ENCODE results near the gene KCNG2.

The KCNG2 gene

DNA sequence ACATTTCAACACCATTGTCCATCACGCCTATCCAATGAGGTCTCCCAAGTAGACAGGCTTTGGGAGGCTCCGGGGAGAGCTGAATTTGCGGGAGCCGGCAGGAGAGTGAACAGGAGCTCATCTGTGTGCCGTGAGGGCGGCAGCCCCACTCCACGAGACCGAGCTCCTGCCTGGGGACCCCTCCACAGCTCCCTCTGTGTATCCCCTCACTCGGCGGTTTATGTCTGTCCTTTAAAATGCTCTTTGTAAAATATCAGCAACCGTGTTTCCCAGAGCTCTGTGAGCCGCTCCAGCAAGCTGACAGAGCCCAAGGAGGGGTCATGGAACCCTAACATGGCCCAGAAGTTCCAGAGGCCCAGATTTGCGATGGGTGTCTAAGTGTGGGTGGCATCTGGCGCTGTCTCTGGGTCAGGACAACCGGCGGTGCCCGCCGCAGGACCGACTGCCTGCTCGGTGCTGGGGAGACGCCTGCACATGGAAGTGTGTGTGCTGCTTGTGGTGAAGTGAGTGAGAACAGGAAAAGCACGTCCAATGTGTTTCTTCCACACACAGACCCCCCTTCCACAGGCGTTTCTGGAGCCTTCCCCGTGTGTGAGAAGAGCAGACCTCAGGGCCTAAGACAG, 118.9 kb downstream of the KCNG2 start:
- no peak overlapping the region for H3K4me3 ChIP-seq (ENCODE audit: low read depth, low read length, poor library complexity, severe bottlenecking)
- no peaks in the 10 kb centered on the region for H3K9me3 ChIP-seq (ENCODE audit: low read length)
- no peak overlapping the region for H2AFZ ChIP-seq (ENCODE audit: low read length)
- no peak overlapping the region for H3K9ac ChIP-seq (ENCODE audit: low read length)
- no peaks in the 10 kb centered on the region for H3K4me1 ChIP-seq (ENCODE audit: insufficient read depth, low read length, severe bottlenecking)
- H3K36me3 ChIP-seq (ENCODE audit: insufficient read depth, low read length) = peaks cover 21% of the 10 kb centered on the region
- no peak for TF ChIP-seq CTCF (IDR thresholded peaks at IDR 0.05; ENCODE audit: low read length)
- no peak for TF ChIP-seq EZH2 (IDR thresholded peaks at IDR 0.05; ENCODE audit: borderline replicate concordance, low read length)
- H3F3A ChIP-seq (ENCODE audit: insufficient read depth, low read length) = no peaks in the 10 kb centered on the region
- H3K27me3 ChIP-seq (ENCODE audit: insufficient read depth, low read length) = no peaks in the 10 kb centered on the region
- H3K27ac ChIP-seq (ENCODE audit: low read depth, low read length, poor library complexity, severe bottlenecking) = no peak overlapping the region
- no peaks in the 10 kb centered on the region for H3K9me2 ChIP-seq (ENCODE audit: low read depth, low read length)
- H3K4me2 ChIP-seq (ENCODE audit: low read length) = no peak overlapping the region
- H3K79me2 ChIP-seq (ENCODE audit: insufficient read depth, low read length) = no peaks in the 10 kb centered on the region
- H4K20me1 ChIP-seq (ENCODE audit: insufficient read depth, low read length) = no peaks in the 10 kb centered on the region

GRCh38 chr18:79917169-79917852, 119.6 kb downstream of the KCNG2 start:
- H4K20me1 ChIP-seq (ENCODE audit: insufficient read depth, low read length) = no peaks in the 10 kb centered on the region
- no peaks in the 10 kb centered on the region for H3K79me2 ChIP-seq (ENCODE audit: insufficient read depth, low read length)
- H3K36me3 ChIP-seq (ENCODE audit: insufficient read depth, low read length) = peaks cover 21% of the 10 kb centered on the region
- H2AFZ ChIP-seq (ENCODE audit: low read length) = no peak overlapping the region
- no peak overlapping the region for H3K9ac ChIP-seq (ENCODE audit: low read length)
- H3K27ac ChIP-seq (ENCODE audit: low read depth, low read length, poor library complexity, severe bottlenecking) = no peak overlapping the region
- no peaks in the 10 kb centered on the region for H3K9me3 ChIP-seq (ENCODE audit: low read length)
- no peaks in the 10 kb centered on the region for H3K27me3 ChIP-seq (ENCODE audit: insufficient read depth, low read length)
- no peaks in the 10 kb centered on the region for H3K4me1 ChIP-seq (ENCODE audit: insufficient read depth, low read length, severe bottlenecking)
- H3F3A ChIP-seq (ENCODE audit: insufficient read depth, low read length) = no peaks in the 10 kb centered on the region
- TF ChIP-seq EZH2 (IDR thresholded peaks at IDR 0.05; ENCODE audit: borderline replicate concordance, low read length) (no peak), CTCF (IDR thresholded peaks at IDR 0.05; ENCODE audit: low read length) (no peak)
- H3K9me2 ChIP-seq (ENCODE audit: low read depth, low read length) = no peaks in the 10 kb centered on the region
- H3K4me3 ChIP-seq (ENCODE audit: low read depth, low read length, poor library complexity, severe bottlenecking) = no peak overlapping the region
- no peak overlapping the region for H3K4me2 ChIP-seq (ENCODE audit: low read length)

DNA sequence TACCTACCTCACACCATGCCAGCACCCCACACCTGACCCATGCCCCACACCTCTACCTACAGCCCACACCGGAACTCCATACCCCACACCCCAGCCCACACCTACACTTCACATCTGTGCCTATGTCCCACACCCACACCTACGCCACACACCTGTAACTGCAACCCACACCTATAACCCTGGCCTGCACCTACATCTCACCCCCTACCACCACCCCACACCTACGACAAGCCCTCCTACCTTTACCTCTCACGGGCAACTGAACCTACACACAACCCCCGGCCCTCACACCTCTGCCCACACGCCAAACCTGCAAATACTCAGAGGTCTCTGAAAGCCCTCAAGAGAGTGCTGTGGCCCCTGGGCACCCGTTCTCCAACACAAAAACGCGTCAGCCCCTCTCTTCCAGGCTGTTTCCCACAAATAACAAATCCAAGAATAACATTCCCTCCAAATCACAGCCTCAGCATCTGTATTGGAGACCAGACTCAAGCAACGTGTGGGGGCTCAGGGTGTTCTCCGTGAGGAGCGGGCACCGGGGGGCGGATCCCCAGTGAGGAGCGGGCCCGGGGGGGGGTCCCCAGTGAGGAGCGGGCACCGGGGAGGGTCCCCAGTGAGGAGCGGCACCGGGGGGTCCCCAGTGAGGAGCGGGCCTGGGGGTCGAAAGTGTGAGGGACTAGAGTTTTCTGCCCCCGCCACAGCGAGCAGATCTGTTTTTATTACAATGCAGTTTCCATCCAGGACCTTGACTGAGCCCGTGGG, 120.3 kb downstream of the KCNG2 start:
- H3K9ac ChIP-seq (ENCODE audit: low read length) = no peak overlapping the region
- no peaks in the 10 kb centered on the region for H3K79me2 ChIP-seq (ENCODE audit: insufficient read depth, low read length)
- H3F3A ChIP-seq (ENCODE audit: insufficient read depth, low read length) = no peaks in the 10 kb centered on the region
- H3K4me1 ChIP-seq (ENCODE audit: insufficient read depth, low read length, severe bottlenecking) = no peaks in the 10 kb centered on the region
- no peak for TF ChIP-seq CTCF (IDR thresholded peaks at IDR 0.05; ENCODE audit: low read length)
- TF ChIP-seq EZH2 (IDR thresholded peaks at IDR 0.05; ENCODE audit: borderline replicate concordance, low read length) = no peak
- H4K20me1 ChIP-seq (ENCODE audit: insufficient read depth, low read length) = no peaks in the 10 kb centered on the region
- no peak overlapping the region for H3K4me3 ChIP-seq (ENCODE audit: low read depth, low read length, poor library complexity, severe bottlenecking)
- no peaks in the 10 kb centered on the region for H3K27me3 ChIP-seq (ENCODE audit: insufficient read depth, low read length)
- H3K9me2 ChIP-seq (ENCODE audit: low read depth, low read length) = no peaks in the 10 kb centered on the region
- no peak overlapping the region for H3K27ac ChIP-seq (ENCODE audit: low read depth, low read length, poor library complexity, severe bottlenecking)
- peaks cover 21% of the 10 kb centered on the region for H3K36me3 ChIP-seq (ENCODE audit: insufficient read depth, low read length)
- H3K9me3 ChIP-seq (ENCODE audit: low read length) = no peaks in the 10 kb centered on the region
- no peak overlapping the region for H3K4me2 ChIP-seq (ENCODE audit: low read length)
- H2AFZ ChIP-seq (ENCODE audit: low read length) = no peak overlapping the region
